HL-60/S4 treated with phorbol 12-myristate 13-acetate at 8.2 ng/mL for 4 days and 3 days (cell line): ENCODE results near the gene SOHLH2.

Source experiments
- in situ Hi-C: fragments of 300-500 bp; cut with MboI; formaldehyde crosslinking; loops from 2 replicates; pipeline ENCODE4 v1.15.0; 2022; ENCODE audit warnings: low sequenced_read_pairs

SOHLH2 gene

GRCh38 chr13:36132376-36132775 is 82.0 kb downstream of the SOHLH2 start:
- in situ Hi-C loops: no loop called here

DNA sequence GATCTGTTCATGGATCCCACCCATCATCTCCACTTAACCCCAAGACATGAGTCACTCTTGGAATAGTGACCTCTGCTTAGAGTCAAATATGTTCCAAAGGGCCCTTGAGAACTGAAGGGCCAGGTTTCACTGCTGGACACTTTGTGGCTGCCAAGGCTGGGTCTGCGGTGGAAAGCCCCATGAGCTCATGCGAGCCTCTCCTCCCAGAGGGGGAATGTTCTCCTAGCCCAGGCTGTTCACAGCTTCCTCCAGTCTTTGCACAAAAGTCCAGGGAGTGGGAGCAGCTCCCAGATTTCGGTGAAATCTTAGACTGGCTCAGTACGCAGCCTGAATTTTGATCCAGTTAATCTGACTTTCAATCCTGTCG is 82.4 kb downstream of the SOHLH2 start:
- in situ Hi-C loops: no loop called here

DNA sequence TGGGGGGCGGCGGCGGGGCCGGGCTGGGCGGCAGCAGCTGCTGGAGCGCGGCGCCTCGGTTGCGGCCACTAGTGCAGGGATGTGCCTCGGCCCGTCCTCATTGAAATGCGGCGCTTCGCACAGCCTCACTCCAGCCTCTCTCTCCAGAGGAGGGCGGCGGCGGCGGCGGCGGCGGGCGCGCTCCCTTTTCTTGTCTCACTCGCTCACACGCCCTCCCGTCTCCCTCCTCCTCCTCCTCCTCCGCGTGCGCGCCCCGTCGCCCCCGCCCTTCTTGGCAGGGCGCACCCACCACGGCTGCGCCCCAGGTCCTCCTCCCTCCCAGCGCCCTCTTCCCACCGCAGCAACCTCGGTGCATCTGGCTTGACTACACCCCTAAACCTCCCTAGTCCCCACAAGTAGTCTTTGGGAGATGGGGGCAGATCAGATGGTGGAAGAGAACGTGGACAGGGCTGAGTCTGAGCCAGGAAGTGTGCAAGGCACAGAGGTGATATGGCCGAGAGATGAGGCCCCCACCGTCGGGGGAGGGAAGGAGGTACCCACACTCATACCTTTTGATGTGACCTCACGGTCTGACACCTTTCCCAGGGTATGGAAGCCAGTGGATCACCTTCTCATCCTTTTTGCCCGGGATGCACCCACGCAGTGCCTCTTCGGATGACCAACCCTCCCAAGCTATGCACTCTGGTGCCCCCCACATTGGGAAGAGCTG is 83.0 kb downstream of the SOHLH2 start, which contains the start of gene DCLK1:
Gene DCLK1 (minus strand): TSS at position 161 of the 709 bp plus-strand sequence.
- in situ Hi-C loops: no loop called here

- in situ Hi-C loops: no loop called here
These were observed 83.7 kb downstream of the SOHLH2 start for GRCh38 chr13:36130552-36131221.

GRCh38 chr13:36130193-36130551 is 84.2 kb downstream of the SOHLH2 start:
- in situ Hi-C loops: no loop called here

- in situ Hi-C loops: no loop called here
These were observed 84.8 kb downstream of the SOHLH2 start for GRCh38 chr13:36129539-36129938.

- in situ Hi-C loops: no loop called here
These were observed 87.9 kb downstream of the SOHLH2 start for GRCh38 chr13:36126491-36126890.

DNA sequence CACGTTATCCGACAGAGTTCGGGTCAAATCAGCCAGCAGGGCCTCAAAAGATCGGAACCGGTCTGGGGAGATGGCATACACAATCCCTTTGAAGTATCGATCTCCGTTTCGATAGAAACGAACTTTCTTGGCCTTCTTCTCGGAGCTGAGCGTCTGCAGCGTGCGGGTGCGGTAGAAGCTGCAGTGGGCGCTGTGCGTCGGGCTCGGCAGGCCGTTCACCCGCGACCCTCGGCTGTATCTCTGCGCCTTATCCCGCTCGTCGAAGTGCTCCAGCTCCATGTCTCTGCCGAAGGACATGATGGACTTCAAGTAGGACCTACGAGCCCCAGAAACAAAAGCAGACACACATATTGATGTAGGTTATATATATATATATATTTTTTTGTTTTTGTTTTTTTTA is 88.5 kb downstream of the SOHLH2 start:
- in situ Hi-C loops: no loop called here

- in situ Hi-C loops: no loop called here
These were observed 90.0 kb downstream of the SOHLH2 start for GRCh38 chr13:36124236-36124822.
